Ovary (tissue), 3 donors: ENCODE results near the gene LRRC3.

Experiments used
- EP300 ChIP-seq: sonication (generic); formaldehyde crosslinking; IDR thresholded peaks from one replicate; pipeline ENCODE4 v1.6.1; 2017; ENCODE audit warnings: antibody characterized with exemption
- TF ChIP-seq, protein P1 (sequence below), 3 donors: fragments of 450-650 bp in 2 of 3; fragments of 200-600 bp in 1 of 3; IDR thresholded peaks; one replicate each; pipeline versions ENCODE4 v1.5.1 to v1.8.0; 2016 to 2022; ENCODE audit warnings: antibody characterized with exemption in 3 of 3, mild to moderate bottlenecking in 1 of 3
- donor health status: DM: no; HTN: no; CAD: no.

DNA sequence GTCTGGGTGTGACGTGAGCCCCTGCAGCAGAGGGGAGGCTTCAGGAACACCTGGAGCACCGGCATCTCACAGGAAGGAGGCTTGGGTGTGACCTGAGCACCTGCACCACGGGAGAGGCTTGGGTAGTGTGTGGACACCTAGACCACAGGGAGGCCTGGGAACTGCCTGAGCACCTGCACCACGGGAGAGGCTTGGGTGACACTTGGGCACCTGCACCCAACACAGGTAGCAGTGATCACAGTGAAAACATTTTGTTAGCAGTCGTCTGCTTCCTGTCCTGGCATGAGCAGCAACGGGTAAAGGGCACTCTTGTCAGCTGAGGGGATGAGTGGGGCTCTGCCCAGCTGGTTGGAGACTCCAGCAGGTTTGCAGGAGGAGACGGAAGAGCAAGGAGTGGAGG is 22.4 kb downstream of the LRRC3 start:
- TF ChIP-seq, protein P1, sequence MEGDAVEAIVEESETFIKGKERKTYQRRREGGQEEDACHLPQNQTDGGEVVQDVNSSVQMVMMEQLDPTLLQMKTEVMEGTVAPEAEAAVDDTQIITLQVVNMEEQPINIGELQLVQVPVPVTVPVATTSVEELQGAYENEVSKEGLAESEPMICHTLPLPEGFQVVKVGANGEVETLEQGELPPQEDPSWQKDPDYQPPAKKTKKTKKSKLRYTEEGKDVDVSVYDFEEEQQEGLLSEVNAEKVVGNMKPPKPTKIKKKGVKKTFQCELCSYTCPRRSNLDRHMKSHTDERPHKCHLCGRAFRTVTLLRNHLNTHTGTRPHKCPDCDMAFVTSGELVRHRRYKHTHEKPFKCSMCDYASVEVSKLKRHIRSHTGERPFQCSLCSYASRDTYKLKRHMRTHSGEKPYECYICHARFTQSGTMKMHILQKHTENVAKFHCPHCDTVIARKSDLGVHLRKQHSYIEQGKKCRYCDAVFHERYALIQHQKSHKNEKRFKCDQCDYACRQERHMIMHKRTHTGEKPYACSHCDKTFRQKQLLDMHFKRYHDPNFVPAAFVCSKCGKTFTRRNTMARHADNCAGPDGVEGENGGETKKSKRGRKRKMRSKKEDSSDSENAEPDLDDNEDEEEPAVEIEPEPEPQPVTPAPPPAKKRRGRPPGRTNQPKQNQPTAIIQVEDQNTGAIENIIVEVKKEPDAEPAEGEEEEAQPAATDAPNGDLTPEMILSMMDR (IDR thresholded peaks at IDR 0.05), result no peak
- TF ChIP-seq EP300, result no peak
